HG03469 (cell line): ENCODE measurements around the gene HOXC9.

ENCODE experiments used
- ATAC-seq: cut with Tn5 transposase; IDR thresholded peaks from one replicate; pipeline ENCODE4 v1.9.1; 2021; ENCODE audit warnings: mild to moderate bottlenecking, moderate library complexity, moderate number of reproducible peaks; ENCODE audit not compliant: unreplicated experiment

Gene HOXC9

GRCh38 chr12:54049108-54049507, 49.1 kb downstream of the HOXC9 start:
- no peak for ATAC-seq

DNA sequence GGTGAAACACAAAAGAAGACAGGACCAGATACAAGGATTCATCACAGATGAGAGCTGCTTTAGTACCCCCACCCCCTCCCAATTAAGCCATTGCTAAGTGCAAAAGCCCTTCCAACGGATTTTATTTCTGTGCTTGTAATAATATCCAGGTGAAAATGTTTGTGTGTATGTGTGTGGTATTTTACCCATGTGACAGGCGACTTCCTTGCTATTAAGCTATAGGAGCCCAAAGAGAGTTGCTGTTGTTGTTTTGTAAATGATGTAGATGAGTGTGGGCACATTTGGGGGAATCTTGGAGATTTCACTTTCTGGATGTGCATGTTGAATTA, 50.5 kb downstream of the HOXC9 start:
- no peak for ATAC-seq

DNA sequence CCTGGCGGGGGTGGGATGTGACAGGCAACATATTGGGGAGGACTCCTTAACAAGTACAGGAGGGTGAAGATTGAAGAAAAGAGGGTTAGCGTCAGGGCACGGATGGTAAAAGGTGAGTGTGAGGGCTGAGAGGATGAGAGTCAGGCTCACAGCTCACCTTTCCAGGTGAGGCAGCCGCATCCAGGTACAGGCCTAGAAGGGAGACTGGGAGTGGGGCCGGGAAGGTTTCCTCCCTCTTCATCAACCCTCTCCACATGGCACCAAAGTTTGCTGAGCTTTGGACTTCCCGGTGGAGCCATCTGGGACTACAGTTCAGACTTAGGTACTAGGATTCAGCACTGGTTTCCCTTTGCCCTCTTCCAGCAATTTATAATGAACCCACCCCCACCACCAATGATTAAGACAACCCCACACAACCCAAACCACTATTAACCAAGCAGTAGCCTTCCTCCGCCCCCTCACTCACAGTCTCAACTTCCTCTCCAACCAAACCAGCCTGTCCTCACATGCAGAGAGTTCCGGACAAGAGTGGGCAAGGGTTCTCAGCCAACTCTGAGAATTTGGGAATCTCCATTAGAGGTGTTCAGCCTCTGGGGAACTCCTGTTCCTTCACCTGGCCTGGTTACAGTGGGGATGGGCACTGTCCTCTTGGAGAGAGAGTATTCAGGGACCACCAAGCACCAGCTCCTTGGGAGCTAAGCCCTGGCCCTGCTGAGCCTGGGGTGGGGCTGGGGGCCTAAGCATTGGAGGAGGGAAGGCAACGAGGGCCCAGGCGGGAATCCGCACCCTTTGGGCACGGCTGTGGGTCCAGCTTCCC, 51.3 kb downstream of the HOXC9 start:
- no peak for ATAC-seq

- ATAC-seq, result no peak
These were observed 52.0 kb downstream of the HOXC9 start for GRCh38 chr12:54051874-54052437.

- ATAC-seq, result no peak
These were observed 52.6 kb downstream of the HOXC9 start for GRCh38 chr12:54052438-54053002.
